Ishikawa (cell line): ENCODE results near the gene PRCC.

ENCODE experiments used
- CEBPB ChIP-seq: IDR thresholded peaks from 2 replicates; pipeline ENCODE4 v1.6.1; 2012
- CREB1 ChIP-seq: IDR thresholded peaks from 2 replicates; pipeline ENCODE4 v1.6.1; 2012; ENCODE audit warnings: low read depth
- EGR1 ChIP-seq: IDR thresholded peaks from 2 replicates; pipeline ENCODE4 v1.6.1; 2012
- EP300 ChIP-seq: IDR thresholded peaks from 2 replicates; pipeline ENCODE4 v1.6.1; 2012; ENCODE audit warnings: borderline replicate concordance
- FOXM1 ChIP-seq: IDR thresholded peaks from 2 replicates; pipeline ENCODE4 v1.6.1; 2012; ENCODE audit warnings: low read depth, borderline replicate concordance
- NFIC ChIP-seq: IDR thresholded peaks from 2 replicates; pipeline ENCODE4 v1.6.1; 2012
- RAD21 ChIP-seq: IDR thresholded peaks from 2 replicates; pipeline ENCODE4 v1.6.1; 2012; ENCODE audit warnings: low read depth
- TAF1 ChIP-seq: IDR thresholded peaks from 2 replicates; pipeline ENCODE4 v1.6.1; 2012; ENCODE audit warnings: low read depth, mild to moderate bottlenecking
- TCF12 ChIP-seq: IDR thresholded peaks from 2 replicates; pipeline ENCODE4 v1.6.1; 2012; ENCODE audit warnings: low read depth
- TEAD4 ChIP-seq: IDR thresholded peaks from 2 replicates; pipeline ENCODE4 v1.6.1; 2012
- YY1 ChIP-seq: IDR thresholded peaks from 2 replicates; pipeline ENCODE4 v1.6.1; 2012; ENCODE audit warnings: low read depth
- ZBTB7A ChIP-seq: IDR thresholded peaks from 2 replicates; pipeline ENCODE4 v1.6.1; 2012; ENCODE audit warnings: low read depth
- TF ChIP-seq, protein P1 (sequence below): IDR thresholded peaks from 2 replicates; pipeline ENCODE4 v1.6.1; 2012; ENCODE audit warnings: low read depth, mild to moderate bottlenecking
- TF ChIP-seq, protein P2 (sequence below): IDR thresholded peaks from 2 replicates; pipeline ENCODE4 v1.6.1; 2012

DNA sequence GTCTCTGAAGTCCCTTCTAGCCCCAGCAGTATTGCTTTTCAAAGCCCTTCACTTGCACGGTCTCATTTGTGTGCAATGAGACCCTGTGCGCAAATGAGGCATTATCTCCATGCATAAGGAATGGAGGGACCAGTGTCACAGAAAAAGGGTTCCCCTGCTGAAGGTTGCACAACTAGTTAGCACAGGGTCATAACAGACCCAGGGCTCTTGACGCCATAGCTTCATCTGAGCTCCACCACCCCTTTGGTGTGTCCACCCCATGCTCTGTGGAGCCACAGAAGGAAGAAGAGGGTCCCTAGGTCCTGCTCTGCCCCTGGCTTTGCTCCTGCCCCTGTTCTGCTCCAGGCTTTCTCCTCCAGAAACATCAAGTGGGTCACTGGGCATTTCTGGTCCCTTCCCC lies 36.7 kb downstream of the PRCC start:
- TF ChIP-seq TAF1 (no peak), YY1 (no peak), EP300 (no peak), FOXM1 (no peak), ZBTB7A (no peak), CREB1 (no peak), NFIC (no peak), TCF12 (no peak), CEBPB (no peak), RAD21 (no peak), EGR1 (no peak), TEAD4 (no peak)
- TF ChIP-seq, protein P1, sequence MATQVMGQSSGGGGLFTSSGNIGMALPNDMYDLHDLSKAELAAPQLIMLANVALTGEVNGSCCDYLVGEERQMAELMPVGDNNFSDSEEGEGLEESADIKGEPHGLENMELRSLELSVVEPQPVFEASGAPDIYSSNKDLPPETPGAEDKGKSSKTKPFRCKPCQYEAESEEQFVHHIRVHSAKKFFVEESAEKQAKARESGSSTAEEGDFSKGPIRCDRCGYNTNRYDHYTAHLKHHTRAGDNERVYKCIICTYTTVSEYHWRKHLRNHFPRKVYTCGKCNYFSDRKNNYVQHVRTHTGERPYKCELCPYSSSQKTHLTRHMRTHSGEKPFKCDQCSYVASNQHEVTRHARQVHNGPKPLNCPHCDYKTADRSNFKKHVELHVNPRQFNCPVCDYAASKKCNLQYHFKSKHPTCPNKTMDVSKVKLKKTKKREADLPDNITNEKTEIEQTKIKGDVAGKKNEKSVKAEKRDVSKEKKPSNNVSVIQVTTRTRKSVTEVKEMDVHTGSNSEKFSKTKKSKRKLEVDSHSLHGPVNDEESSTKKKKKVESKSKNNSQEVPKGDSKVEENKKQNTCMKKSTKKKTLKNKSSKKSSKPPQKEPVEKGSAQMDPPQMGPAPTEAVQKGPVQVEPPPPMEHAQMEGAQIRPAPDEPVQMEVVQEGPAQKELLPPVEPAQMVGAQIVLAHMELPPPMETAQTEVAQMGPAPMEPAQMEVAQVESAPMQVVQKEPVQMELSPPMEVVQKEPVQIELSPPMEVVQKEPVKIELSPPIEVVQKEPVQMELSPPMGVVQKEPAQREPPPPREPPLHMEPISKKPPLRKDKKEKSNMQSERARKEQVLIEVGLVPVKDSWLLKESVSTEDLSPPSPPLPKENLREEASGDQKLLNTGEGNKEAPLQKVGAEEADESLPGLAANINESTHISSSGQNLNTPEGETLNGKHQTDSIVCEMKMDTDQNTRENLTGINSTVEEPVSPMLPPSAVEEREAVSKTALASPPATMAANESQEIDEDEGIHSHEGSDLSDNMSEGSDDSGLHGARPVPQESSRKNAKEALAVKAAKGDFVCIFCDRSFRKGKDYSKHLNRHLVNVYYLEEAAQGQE = no peak
- TF ChIP-seq, protein P2, sequence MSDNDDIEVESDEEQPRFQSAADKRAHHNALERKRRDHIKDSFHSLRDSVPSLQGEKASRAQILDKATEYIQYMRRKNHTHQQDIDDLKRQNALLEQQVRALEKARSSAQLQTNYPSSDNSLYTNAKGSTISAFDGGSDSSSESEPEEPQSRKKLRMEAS = no peak
